Activated naive CD4-positive, alpha-beta T cell treated with anti-CD3 and anti-CD28 coated beads, Interleukin-2, amount 50 U/mL, for 72 hours (primary cell): ENCODE results near the gene PRM2. TPM values are rescaled to one million over a fixed set of nuclear protein-coding genes. Genes with fewer than 3 reads are reported as not detected.

Source experiments
- ATAC-seq, 2 donors: fragments of 150-1000 bp; cut with Tn5 transposase; 2 replicates each; pipeline ENCODE4 v1.10.0; 2021; ENCODE audit warnings: mild to moderate bottlenecking in 2 of 2, moderate library complexity in 2 of 2
- DNase-seq, 2 donors: peaks; one replicate each; pipeline ENCODE4 v3.0.0; 2021 to 2022; ENCODE audit warnings: low spot score in 2 of 2
- H3K27ac Mint-ChIP-seq, 2 donors: one replicate each; pipeline ENCODE4 v1.8.0; 2022; ENCODE audit warnings: mild to moderate bottlenecking in 2 of 2, mixed read lengths in 2 of 2
- H3K36me3 Mint-ChIP-seq, 2 donors: one replicate each; pipeline ENCODE4 v1.8.0; 2022; ENCODE audit warnings: mixed read lengths in 2 of 2
- H3K9me3 Mint-ChIP-seq, 2 donors: one replicate each; pipeline ENCODE4 v1.8.0; 2022; ENCODE audit warnings: mixed read lengths in 2 of 2
- total RNA-seq, 2 donors: library from RNA; stranded (reverse); gene quantifications; one replicate each; pipeline ENCODE4 v1.2.3, GENCODE V29; 2022

Gene PRM2
- total RNA-seq, 2 donors from 2014 or later: not detected

- DNase-seq: peak; percentile 89 to 96
- Mint-ChIP-seq H3K36me3 (peaks cover 0 to 6% of the 10 kb centered on the region in 2 donors), H3K27ac (peak overlapping the region; percentile 99 to 100), H3K9me3 (no peaks in the 10 kb centered on the region)
- ATAC-seq: peak; percentile 86 to 90
These were observed 43.2 kb downstream of the PRM2 start for GRCh38 chr16:11232852-11233726.

- Mint-ChIP-seq H3K27ac (peak overlapping the region; percentile 99 to 100), H3K36me3 (peaks cover 0 to 6% of the 10 kb centered on the region in 2 donors), H3K9me3 (no peaks in the 10 kb centered on the region)
- ATAC-seq (no peak), DNase-seq (no peak)
These were observed 43.9 kb downstream of the PRM2 start for GRCh38 chr16:11232302-11232851.

- ATAC-seq (no peak), DNase-seq (no peak)
- Mint-ChIP-seq H3K36me3 (peaks cover 0 to 6% of the 10 kb centered on the region in 2 donors), H3K27ac (peak overlapping the region; percentile 99 to 100), H3K9me3 (no peaks in the 10 kb centered on the region)
These were observed 44.8 kb downstream of the PRM2 start for GRCh38 chr16:11231367-11231970.

- ATAC-seq (no peak), DNase-seq (no peak)
- Mint-ChIP-seq H3K9me3 (no peaks in the 10 kb centered on the region), H3K27ac (peak overlapping the region; percentile 55 to 100), H3K36me3 (peaks cover 0 to 6% of the 10 kb centered on the region in 2 donors)
These were observed 46.4 kb downstream of the PRM2 start for GRCh38 chr16:11229906-11230305.

- no peak for DNase-seq
- no peak for ATAC-seq
- Mint-ChIP-seq H3K27ac (peak overlapping the region; percentile 85 to 100), H3K36me3 (peaks cover 0 to 6% of the 10 kb centered on the region in 2 donors), H3K9me3 (no peaks in the 10 kb centered on the region)
These were observed 46.8 kb downstream of the PRM2 start for GRCh38 chr16:11229432-11229831.

- Mint-ChIP-seq H3K9me3 (no peaks in the 10 kb centered on the region), H3K36me3 (no peaks in the 10 kb centered on the region), H3K27ac (peak overlapping the region; percentile 98 to 99)
- ATAC-seq (no peak), DNase-seq (no peak)
These were observed 50.4 kb downstream of the PRM2 start for GRCh38 chr16:11225677-11226549.

Other genes with a start within 250 kb of the PRM2 start
- gene SOCS1, start 20.3 kb downstream of the PRM2 start, total RNA-seq: 100 to 1,000 TPM in 1 of 2 donors, 10 to 100 TPM in 1; 57.0 to 123 TPM
- not detected for gene TNP2, start 7.2 kb downstream of the PRM2 start, total RNA-seq
- gene PRM3, start 2.9 kb downstream of the PRM2 start, total RNA-seq: not detected
- gene PRM1, start 4.8 kb upstream of the PRM2 start, total RNA-seq: not detected
- 10 to 100 TPM; 40.4 to 78.1 TPM for gene RMI2, start 69.0 kb upstream of the PRM2 start, total RNA-seq